ENCODE results near the gene DBI.
A peak's percentile ranks its signal among the peaks of the same experiment; 100 is the strongest.
"Not testable (repeated sequence)": the region's sequence is repeated elsewhere in the genome, so short reads cannot be mapped to it uniquely, and the experiment has no call there.

DBI gene

GRCh38 chr2:119365436-119365835, 1.3 kb upstream of the DBI start:
- no peak for DNase-seq (ENCODE audit: low spot score)

- DNase-seq (ENCODE audit: low spot score): peak; percentile 46
Measured at GRCh38 chr2:119366161-119366648, 572 bp upstream of the DBI start.

- peak; percentile 60 for DNase-seq (ENCODE audit: low spot score)
Measured at GRCh38 chr2:119367472-119368099, 809 bp downstream of the DBI start.

GRCh38 chr2:119369845-119370244, 3.1 kb downstream of the DBI start:
- DNase-seq (ENCODE audit: low spot score): no peak

- DNase-seq (ENCODE audit: low spot score): peak; percentile 92
Measured at GRCh38 chr2:119371111-119371510, 4.3 kb downstream of the DBI start.

GRCh38 chr2:119372778-119373568, 6.2 kb downstream of the DBI start:
- DNase-seq (ENCODE audit: low spot score): no peak

GRCh38 chr2:119373907-119374745, 7.3 kb downstream of the DBI start:
- not testable (repeated sequence) for DNase-seq (ENCODE audit: low spot score)

GRCh38 chr2:119376406-119376805, 9.6 kb downstream of the DBI start:
- not testable (repeated sequence) for DNase-seq (ENCODE audit: low spot score)

- DNase-seq (ENCODE audit: low spot score): no peak
Measured at GRCh38 chr2:119376810-119377209, 10.0 kb downstream of the DBI start.

- DNase-seq (ENCODE audit: low spot score): no peak
Measured at GRCh38 chr2:119377294-119377992, 10.7 kb downstream of the DBI start.

- no peak for DNase-seq (ENCODE audit: low spot score)
Measured at GRCh38 chr2:119377993-119378345, 11.2 kb downstream of the DBI start.

- DNase-seq (ENCODE audit: low spot score): no peak
Measured at GRCh38 chr2:119378566-119378965, 11.8 kb downstream of the DBI start.

GRCh38 chr2:119383410-119384140, 16.8 kb downstream of the DBI start:
- no peak for DNase-seq (ENCODE audit: low spot score)

GRCh38 chr2:119384971-119385370, 18.2 kb downstream of the DBI start:
- DNase-seq (ENCODE audit: low spot score): no peak

- no peak for DNase-seq (ENCODE audit: low spot score)
Measured at GRCh38 chr2:119385466-119385865, 18.7 kb downstream of the DBI start.

- peak; percentile 53 for DNase-seq (ENCODE audit: low spot score)
Measured at GRCh38 chr2:119387381-119388129, 20.8 kb downstream of the DBI start.

- no peak for DNase-seq (ENCODE audit: low spot score)
Measured at GRCh38 chr2:119389615-119390306, 23.0 kb downstream of the DBI start.

- DNase-seq (ENCODE audit: low spot score): no peak
Measured at GRCh38 chr2:119393971-119394748, 27.4 kb downstream of the DBI start.

GRCh38 chr2:119397196-119397595, 30.4 kb downstream of the DBI start:
- DNase-seq (ENCODE audit: low spot score): no peak

All from putamen (tissue), 1 donor.